ENCODE data around the gene ARPC5. TPM values are rescaled to one million over a fixed set of nuclear protein-coding genes. Genes with fewer than 3 reads are reported as not detected.
A peak's percentile ranks its signal among the peaks of the same experiment; 100 is the strongest.
"Not testable (repeated sequence)": the region's sequence is repeated elsewhere in the genome, so short reads cannot be mapped to it uniquely, and the experiment has no call there.

ARPC5 gene
- total and polyA plus RNA-seq, 8 donors = 130 to 208 (median 147) TPM

- H3K27me3 ChIP-seq = no peaks in the 10 kb centered on the region
- no peak for ATAC-seq
- H3K9me3 ChIP-seq = no peaks in the 10 kb centered on the region
- no peak overlapping the region for H3K4me3 ChIP-seq
- no peak for TF ChIP-seq CTCF (IDR thresholded peaks at IDR 0.05)
- intact Hi-C loops (cut with DNase I) = no loop called here
- H3K36me3 ChIP-seq = peaks cover 0 to 90% of the 10 kb centered on the region in 2 donors
- peaks cover 43 to 85% of the 10 kb centered on the region in 2 donors for H3K4me1 ChIP-seq
- H3K27ac ChIP-seq = no peak overlapping the region
- DNase-seq = no peak
Observed at GRCh38 chr1:183628537-183628936, 7.0 kb downstream of the ARPC5 start.

GRCh38 chr1:183626236-183626635 is 9.3 kb downstream of the ARPC5 start:
- H3K36me3 ChIP-seq = peaks cover 0 to 79% of the 10 kb centered on the region in 2 donors

DNA sequence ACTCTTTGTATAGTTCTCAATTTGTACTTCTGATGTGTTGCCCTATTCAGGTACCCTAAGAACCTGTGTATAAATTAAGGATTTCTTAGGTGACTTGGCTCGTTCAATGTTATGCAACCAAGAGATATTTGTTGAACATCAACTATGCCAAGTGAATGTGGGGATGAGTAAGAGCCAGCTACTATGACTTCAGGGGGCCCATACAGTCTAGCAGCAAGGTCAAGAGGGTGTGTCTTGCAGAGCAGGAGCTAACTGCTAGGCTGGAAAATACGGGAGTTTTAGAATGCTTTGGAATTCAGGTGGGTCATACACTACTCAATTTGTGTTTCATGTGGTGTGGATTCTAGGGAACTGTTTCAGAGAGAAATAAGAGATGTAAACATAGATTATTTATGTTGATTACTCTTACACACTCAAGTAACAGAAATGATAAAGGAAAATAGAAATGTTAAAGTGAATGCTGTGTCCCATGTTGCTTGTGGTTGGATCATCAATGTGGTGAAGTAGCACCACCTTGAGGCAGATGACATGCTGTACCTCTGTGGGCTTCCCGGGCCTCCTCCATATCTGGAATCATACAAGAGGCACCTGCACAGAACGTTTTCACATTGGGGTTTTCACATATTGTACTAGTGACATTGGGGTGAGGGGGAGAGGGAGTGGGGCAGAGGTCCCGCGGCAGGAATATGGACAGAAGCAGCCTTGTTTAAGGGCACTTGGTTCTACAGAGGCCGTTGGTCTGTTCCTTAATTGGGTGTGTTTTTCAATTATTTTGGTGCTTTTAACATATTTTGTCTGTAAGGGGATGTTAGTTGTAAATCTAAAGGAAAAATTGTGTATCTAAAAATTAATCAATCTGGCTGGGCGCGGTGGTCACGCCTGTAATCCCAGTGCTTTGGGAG is 12.4 kb downstream of the ARPC5 start:
- Histone ChIP-seq H3K27me3 (no peaks in the 10 kb centered on the region), H3K27ac (peak overlapping the region in 1 of 2 donors; percentile 51), H3K36me3 (peaks cover 0 to 48% of the 10 kb centered on the region in 2 donors), H3K4me1 (peaks cover 18 to 54% of the 10 kb centered on the region in 2 donors), H3K9me3 (no peaks in the 10 kb centered on the region), H3K4me3 (no peak overlapping the region)
- DNase-seq = peak in 3 of 4 donors; percentile 54 to 84 (median 64)
- intact Hi-C loops (cut with DNase I) = no loop called here
- ATAC-seq = peak; percentile 92
- TF ChIP-seq CTCF (IDR thresholded peaks at IDR 0.05) = peak; percentile 42 to 60

More at GRCh38 chr1:183626236-183626635, 9.3 kb downstream of the ARPC5 start:
- H3K27me3 ChIP-seq; DNase-seq; H3K4me3 ChIP-seq; H3K9me3 ChIP-seq; intact Hi-C loops (cut with DNase I): not testable (repeated sequence)
- peaks cover 26 to 82% of the 10 kb centered on the region in 2 donors for H3K4me1 ChIP-seq
- H3K27ac ChIP-seq = peak overlapping the region; percentile 63 to 66
- ATAC-seq = peak; percentile 69

DNA sequence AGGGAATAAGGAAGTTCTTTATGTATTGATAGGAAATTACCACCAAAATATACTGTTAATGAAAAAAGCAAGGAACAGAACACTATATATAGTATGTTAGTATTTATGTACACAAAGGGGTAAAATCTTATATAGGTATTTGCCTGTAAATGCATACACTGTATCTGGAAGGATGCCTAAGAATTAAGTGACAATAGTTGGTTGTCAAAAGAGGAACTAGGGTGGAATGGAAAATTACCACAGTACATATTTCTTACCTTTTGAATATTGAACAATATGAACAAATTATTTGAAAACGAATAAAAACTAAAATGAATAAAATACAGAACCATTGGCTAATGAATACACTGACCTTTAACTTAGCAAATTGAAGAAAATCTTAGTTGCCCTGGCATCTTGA is 13.6 kb downstream of the ARPC5 start:
- peak overlapping the region in 1 of 2 donors; percentile 51 for H3K27ac ChIP-seq
- H3K27me3 ChIP-seq = no peaks in the 10 kb centered on the region
- H3K4me3 ChIP-seq = no peak overlapping the region
- intact Hi-C loops (cut with DNase I) = no loop called here
- no peak for TF ChIP-seq CTCF (IDR thresholded peaks at IDR 0.05)
- no peak for DNase-seq
- H3K4me1 ChIP-seq = peaks cover 17 to 45% of the 10 kb centered on the region in 2 donors
- ATAC-seq = no peak
- no peaks in the 10 kb centered on the region for H3K9me3 ChIP-seq
- peaks cover 0 to 38% of the 10 kb centered on the region in 2 donors for H3K36me3 ChIP-seq

DNA sequence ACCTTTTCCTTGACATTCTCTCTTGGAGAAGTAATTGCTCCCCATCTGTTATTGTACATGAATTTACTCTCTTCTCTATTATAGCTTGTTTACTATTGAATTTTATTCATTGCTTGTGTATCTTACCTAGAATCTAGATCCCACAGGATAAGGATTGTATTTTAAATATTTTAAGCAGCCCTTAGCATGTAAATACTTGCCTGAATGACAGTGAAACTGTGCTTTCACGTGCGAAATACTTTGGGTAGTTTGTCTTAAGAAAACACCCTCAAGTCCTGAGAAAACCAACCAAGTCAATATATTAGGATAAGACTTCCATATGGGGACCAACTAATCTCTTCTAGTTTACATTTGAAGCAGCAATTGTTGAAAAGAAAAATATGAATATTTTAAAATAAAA is 15.3 kb downstream of the ARPC5 start:
- Histone ChIP-seq H3K4me3 (no peak overlapping the region), H3K27me3 (no peaks in the 10 kb centered on the region), H3K4me1 (peaks cover 0 to 28% of the 10 kb centered on the region in 2 donors), H3K27ac (no peak overlapping the region), H3K36me3 (peaks cover 0 to 21% of the 10 kb centered on the region in 2 donors), H3K9me3 (no peaks in the 10 kb centered on the region)
- TF ChIP-seq CTCF (IDR thresholded peaks at IDR 0.05) = no peak
- DNase-seq (no peak), ATAC-seq (no peak)
- intact Hi-C loops (cut with DNase I) = no loop called here

All from left lung (tissue), 10 donors.